NCI-H2107 treated with DMSO at 0.1 percent for 48 hours (cell line): ENCODE results near the gene ZNF763.
"Not testable (repeated sequence)": the region's sequence is repeated elsewhere in the genome, so short reads cannot be mapped to it uniquely, and the experiment has no call there.

Source experiments
- DNase-seq: peaks from one replicate; lab custom pipeline; 2025; ENCODE audit not compliant: unreplicated experiment; lab: John Stamatoyannopoulos, UW

ZNF763 gene

DNA sequence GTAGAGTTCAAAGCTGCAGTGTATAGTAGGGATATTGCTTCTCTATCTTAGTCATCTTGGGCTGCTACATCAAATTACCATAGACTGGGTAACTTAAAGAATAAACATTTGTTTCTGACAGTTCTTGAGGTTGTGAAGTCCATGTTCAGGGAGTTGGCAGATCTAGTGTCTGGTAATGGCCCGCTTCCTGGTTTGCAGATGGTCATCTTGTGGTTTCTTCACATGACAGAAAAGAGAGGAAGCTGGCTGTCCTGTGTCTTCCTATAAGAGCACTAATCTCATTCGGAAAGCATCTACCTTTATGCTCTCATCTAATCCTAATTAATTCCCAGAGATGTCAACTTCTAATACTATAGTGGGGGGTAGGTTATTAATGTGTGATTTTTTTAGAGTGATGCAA lies 6.2 kb downstream of the ZNF763 start:
- DNase-seq = no peak

DNA sequence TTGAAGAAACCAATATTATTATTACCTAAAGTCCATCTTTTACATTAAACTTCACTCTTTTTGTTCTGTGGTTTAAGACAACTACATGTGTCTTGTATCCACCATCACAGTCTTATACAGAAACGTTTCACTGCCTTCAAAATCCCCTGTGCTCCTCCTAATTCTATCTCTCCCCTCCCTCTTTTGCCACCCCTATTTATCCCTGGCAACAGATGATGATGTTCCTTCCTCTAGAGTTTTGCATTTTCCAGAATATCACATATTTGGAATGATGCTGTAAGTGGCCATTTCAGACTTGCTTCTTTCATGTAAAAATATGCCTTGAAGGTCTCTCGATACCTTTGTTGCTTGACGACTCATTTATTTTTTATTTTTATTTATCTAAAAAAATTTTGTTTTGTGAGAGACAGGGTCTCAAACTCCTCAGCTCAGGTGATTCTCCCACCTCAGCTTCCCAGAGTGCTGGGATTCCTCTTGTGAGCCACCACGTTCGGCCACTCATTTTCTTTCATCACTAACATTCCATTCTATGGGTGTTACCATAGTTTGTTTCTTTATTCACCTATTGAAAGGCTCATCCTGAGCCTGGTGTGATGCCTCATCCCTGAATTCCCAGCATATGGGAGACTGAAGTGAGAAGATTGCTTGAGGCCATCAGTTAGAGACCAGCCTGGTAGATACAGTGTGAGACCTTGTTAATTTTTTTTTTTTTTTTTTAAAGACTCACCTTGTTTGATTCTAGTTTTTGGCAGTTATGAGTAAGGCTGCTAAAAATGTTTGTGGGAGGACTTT lies 8.4 kb downstream of the ZNF763 start:
- DNase-seq = no peak

DNA sequence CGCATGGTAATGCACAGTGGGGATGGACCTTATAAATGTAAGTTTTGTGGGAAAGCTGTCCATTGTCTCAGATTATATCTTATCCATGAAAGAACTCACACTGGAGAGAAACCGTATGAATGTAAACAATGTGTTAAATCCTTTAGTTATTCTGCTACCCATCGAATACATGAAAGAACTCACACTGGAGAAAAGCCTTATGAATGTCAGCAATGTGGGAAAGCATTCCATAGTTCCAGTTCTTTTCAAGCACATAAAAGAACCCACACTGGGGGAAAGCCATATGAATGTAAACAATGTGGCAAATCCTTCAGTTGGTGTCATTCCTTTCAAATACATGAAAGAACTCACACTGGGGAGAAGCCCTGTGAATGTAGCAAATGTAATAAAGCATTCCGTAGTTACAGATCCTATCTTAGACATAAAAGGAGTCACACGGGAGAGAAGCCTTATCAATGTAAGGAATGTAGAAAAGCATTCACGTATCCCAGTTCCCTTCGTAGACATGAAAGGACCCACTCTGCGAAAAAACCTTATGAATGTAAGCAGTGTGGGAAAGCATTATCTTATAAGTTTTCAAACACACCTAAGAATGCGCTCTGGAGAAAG lies 13.8 kb downstream of the ZNF763 start:
- DNase-seq = no peak

DNA sequence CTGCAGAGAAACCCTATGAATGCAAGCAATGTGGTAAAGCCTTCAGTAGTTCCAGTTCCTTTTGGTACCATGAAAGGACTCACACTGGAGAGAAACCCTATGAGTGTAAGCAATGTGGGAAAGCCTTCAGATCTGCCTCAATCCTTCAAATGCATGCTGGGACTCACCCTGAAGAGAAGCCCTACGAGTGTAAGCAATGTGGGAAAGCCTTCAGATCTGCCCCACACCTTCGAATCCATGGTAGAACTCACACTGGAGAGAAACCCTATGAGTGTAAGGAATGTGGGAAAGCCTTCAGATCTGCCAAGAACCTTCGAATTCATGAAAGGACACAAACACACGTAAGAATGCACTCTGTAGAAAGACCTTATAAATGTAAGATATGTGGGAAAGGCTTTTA lies 14.7 kb downstream of the ZNF763 start:
- DNase-seq = no peak

DNA sequence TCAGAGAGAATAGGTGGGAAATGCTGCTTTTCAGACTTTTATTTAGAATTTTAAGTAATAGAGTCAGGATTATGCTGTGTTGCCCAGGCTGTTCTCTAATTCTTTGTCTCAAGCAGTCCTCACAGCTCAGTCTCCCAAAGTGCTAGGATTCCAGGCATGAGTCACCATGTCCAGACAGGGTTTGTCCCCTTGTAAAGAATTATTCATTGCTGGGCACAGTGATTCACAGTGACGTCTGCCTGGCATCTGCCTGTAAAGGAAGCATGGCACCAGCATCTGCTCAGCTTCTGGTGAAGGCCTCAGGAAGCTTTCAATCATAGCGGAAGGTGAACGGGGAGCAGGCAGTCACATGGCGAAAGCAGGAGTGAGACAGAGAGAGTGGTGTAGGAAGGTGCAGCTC lies 17.7 kb downstream of the ZNF763 start:
- DNase-seq = no peak

DNA sequence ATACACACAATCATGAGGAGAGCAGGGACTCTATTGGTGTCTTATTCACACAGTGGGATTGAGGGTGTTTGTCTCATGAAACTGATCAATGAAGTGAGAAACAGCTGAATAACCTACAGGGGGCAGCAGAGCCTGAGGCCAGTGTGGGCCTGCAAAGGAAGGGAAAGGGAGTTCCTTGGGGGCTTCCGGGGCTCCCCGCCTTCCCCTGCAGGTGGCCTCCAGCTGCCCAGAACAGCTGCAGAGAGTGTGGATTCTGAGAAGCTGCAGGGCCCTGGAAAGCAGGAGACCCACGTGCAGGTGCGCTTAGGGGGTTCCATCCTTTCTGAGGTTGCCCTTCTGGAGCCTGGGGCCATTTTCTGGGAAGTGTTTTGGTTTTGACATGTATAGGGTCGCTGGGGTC lies 20.1 kb downstream of the ZNF763 start:
- no peak for DNase-seq

DNA sequence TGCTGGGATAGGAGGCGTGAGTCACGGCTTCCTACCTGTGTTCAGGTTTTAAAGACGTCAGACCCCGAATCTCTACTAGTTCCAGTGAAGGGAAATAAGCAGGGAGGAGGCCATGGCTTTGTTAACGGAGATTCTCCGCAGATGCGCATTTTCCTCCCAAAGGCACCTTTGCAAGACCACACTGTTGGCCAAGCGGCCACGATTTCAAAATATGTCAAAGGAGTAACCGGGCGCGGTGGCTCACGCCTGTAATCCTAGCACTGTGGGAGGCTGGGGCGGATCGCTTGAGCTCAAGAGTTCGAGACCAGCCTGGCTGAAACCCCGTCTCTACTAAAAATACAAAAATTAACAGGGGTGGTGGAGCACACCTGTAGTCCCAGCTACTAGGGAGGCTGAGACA lies 21.9 kb downstream of the ZNF763 start:
- DNase-seq = no peak

DNA sequence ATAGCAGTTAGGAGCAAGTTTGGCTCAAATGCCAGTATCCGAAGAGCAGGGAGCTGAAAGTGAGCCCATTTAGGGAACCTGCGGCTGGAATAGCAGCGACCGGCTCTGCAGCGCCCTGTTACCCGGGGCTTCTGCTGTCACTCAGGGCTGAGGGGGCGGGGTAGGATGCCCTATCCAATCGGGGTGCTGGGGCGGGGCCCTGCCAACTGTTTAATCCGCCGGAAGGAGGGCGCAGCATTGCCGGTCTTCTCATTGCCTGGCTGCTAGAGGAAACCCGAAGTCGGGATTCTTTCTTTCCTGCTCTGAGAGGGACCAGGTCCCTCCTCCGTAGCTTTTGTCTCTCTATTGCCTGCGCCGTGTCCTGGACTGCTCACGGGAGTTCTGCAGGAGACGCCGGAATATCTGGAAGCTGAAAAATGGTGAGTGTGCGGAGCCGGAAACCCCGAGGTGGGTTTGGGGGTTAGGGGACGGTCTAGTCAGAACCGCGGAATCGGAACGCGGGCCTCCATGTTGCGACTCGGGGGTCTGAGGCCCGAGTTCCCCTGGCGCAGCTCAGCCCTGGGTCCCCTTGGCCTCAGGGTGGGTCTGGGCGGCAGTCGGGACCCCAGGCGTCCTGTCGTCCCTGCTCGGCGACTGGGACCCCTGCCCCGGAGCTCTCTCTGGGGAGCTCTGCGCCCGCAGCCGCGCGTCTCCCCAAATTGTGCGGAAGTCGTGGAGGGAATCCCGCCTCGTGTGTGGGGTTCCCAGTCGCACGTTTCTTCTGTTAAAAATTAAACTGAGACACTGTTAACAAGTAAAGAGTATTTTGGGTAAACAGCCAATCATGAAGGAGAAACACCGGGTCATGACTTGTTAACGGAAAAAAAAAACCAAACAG lies 22.8 kb downstream of the ZNF763 start:
- peak; percentile 80 for DNase-seq

DNA sequence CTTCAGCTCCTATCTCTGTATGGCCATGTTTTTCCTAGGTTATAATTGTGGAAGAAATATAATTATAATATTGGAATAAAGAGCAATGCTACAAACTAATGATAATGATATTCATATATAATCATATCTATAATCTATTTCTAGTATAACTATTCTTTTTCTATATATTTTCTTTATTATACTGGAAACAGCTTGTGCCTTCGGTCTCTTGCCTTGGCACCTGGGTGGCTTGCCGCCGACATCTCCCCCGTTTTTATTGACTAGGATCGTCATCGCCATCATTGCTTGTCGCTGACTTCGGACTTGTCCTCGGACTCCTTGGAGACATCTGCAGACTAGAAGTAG lies 24.2 kb downstream of the ZNF763 start:
- DNase-seq = no peak

DNA sequence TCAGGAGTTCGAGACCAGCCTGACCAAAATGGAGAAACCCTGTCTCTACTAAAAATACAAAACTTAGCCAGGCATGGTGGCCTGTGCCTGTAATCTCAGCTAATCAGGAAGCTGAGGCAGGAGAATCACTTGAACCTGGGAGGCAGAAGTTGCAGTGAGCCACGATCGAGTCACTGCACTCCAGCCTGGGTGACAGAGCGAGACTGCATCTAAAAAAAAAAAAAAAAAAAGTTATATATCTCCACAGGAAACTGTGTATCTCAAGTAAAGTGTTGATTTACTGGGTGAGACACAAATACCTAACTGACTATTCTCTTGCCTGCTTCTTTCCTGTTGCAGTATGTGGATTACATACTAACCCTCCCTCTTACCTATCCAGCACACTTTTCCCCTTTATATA lies 27.1 kb downstream of the ZNF763 start:
- DNase-seq = not testable (repeated sequence)

DNA sequence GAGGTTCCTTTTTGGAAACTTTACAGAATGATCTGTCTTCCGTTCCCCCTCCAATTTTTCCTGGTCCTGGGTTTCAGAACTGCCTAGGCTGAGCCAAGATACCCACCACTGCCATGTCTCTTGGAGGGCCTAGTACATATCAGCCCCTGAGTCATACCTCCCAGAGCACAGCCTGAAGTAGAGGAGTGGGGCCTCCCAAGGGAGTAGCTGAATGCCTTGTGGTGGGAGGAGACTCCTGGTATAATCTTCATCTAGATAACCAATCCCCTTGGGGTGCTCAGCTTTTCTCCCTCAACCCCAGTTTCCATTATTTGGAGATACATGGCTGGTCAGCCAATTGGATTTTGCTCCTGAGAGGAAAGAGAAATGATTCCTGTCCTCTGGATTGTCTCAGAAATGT lies 30.3 kb downstream of the ZNF763 start:
- no peak for DNase-seq

DNA sequence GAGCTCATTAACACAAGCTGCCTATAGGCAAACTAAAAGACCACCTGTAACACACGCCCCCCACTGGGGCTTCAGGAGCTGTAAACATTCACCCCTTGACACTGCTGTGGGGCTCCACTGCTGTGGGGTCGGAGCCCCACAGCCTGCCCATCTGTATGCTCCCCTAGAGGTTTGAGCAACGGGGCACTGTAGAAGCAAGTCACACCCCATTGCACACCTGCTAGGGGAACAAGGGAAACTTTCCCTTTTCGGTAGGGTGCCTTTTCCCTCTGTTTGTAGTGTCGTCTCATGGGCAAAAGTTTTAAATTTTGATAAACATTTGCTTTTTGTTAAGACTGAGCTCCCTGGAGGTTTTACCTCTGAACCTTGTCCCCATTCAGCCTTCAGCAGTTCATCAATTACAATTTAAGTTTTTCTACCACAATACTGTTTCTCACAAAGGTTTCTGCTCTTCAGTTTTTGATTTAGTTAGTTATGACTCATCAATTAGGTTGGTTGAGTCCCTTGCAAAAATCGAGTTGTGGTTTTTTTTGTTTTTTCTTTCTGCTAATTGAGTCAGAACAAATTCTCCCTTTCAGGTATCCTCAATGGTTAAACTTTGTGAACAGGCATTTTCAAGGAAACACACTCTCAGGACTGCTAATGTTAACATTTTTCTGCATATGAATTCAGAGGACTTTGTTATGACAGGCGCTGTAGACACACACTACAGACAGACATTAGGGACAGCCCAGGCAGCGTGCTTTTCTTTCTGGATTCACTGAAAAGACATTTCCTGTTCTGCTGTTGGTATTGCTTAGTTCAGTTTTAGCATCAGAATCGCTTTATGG lies 35.5 kb downstream of the ZNF763 start:
- DNase-seq = no peak

DNA sequence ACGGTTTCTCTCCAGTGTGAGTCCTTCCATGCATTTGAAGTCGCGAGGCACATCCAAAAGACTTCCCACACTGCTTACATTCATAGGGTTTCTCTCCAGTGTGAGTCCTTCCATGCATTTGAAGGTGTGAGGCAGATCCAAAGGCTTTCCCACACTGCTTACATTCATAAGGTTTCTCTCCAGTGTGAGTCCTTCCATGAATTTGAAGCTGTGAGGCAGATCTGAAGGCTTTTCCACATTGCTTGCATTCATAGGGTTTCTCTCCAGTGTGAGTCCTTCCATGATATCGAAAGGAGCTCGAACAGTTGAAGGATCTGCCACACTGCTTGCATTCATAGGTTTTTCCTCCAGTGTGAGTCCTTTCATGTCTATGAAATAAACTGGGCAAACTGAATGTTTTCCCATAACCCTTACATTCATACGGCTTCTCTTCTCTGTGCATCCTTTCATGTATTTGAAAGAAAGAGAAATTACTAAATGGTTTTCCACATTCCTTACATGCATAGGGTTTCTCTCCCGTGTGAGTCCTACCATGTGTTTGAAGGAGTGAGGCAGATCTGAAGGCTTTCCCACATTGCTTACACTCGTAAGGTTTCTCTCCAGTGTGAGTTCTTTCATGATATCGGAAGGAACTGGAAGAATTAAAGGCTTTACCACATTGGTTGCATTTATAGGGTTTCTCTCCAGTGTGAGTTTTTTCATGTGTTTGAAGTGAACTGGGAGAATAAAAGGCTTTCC lies 50.3 kb downstream of the ZNF763 start:
- DNase-seq = no peak

DNA sequence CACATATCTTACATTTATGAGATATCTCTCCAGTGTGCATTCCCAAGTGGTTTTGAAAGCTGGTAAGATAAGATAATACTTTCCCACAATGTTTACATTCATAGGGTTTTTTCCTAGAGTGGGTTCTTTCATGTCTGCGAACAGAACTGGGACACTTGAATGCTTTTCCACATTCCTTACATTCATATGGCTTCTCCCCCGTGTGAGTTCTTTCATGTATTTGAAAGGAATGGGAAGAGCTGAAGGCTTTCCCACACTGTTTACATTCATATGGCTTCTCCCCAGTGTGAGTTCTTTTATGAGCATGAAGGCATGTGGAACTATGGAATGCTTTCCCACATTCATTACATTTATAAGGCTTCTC lies 50.9 kb downstream of the ZNF763 start:
- no peak for DNase-seq
